Adrenal gland (tissue), 12 donors: ENCODE results near the gene RGS4. TPM values are rescaled to one million over a fixed set of nuclear protein-coding genes. Genes with fewer than 3 reads are reported as not detected.

Source experiments
- DNase-seq, 7 donors: peaks; one replicate each; pipeline ENCODE4 v3.0.0-alpha.2; 2019 to 2020
- H3K27ac ChIP-seq, 5 donors: fragments of 200-600 bp; sonication (generic) in 4 of 5; 1 replicate in 3 of 5; 2 replicates in 2 of 5; pipeline versions ENCODE4 v1.5.1 to v1.8.0; 2016 to 2020; ENCODE audit warnings: mild to moderate bottlenecking in 1 of 5
- H3K27me3 ChIP-seq: fragments of 200-600 bp; 2 replicates; pipeline ENCODE4 v1.8.0; 2021
- H3K36me3 ChIP-seq, 2 donors: fragments of 200-600 bp; replicated peaks in 1 of 2; 1 replicate in 1 of 2; 2 replicates in 1 of 2; pipeline versions ENCODE4 v1.5.1 to v1.8.0; 2018 to 2022
- H3K4me1 ChIP-seq, 2 donors: fragments of 200-600 bp; replicated peaks in 1 of 2; 1 replicate in 1 of 2; 2 replicates in 1 of 2; pipeline versions ENCODE4 v1.5.1 to v1.8.0; 2018 to 2021
- H3K4me3 ChIP-seq, 4 donors: fragments of 200-600 bp; sonication (generic) in 3 of 4; one replicate each; pipeline ENCODE4 v1.5.1; 2016 to 2018
- H3K9me3 ChIP-seq, 3 donors: fragments of 200-600 bp; sonication (generic) in 1 of 3; replicated peaks in 1 of 3; 1 replicate in 2 of 3; 2 replicates in 1 of 3; pipeline versions ENCODE4 v1.5.1 to v1.8.0; 2016 to 2021
- CTCF ChIP-seq, 6 experiments: fragments of 450-650 bp in 4 of 6; fragments of 200-600 bp in 2 of 6; sonication (generic) in 1 of 6; IDR thresholded peaks; 1 replicate in 5 of 6; 2 replicates in 1 of 6; pipeline versions ENCODE4 v1.5.1 to v1.8.0; 2016 to 2021; ENCODE audit warnings: antibody characterized with exemption in 6 of 6, mild to moderate bottlenecking in 2 of 6, moderate library complexity in 1 of 6
- POLR2A ChIP-seq, 2 donors: fragments of 450-650 bp; IDR thresholded peaks; one replicate each; pipeline ENCODE4 v1.6.1; 2017; ENCODE audit warnings: antibody characterized with exemption in 2 of 2, mild to moderate bottlenecking in 2 of 2, moderate library complexity in 1 of 2
- WGBS, 4 donors: extraction: QIAGEN DNeasy Blood & Tissue Kit in 2 of 4; methylation state at CpG; one replicate each; pipeline versions ENCODE4 v1.1.5 to v1.1.7; 2013 to 2017; 5-methylcytosine and 5-hydroxymethylcytosine counted together
- intact Hi-C, 2 donors: fragments of 100-400 bp; cut with DNase I; formaldehyde crosslinking; loops; one replicate each; pipeline versions ENCODE4 v1.14.1 to v1.15.0; 2022 to 2023
- polyA plus RNA-seq, 3 donors: library from polyadenylated mRNA; stranded (reverse); fragments of 200-250 nt in 2 of 3; fragments of 350-450 nt in 1 of 3; fragmentation: Illumina TruSeq in 1 of 3; extraction: RNeasy Lipid Tissue Mini Kit (QIAGEN cat#74804) in 1 of 3; gene quantifications; one replicate each; pipeline ENCODE4 v1.2.3, GENCODE V29; 2013 to 2014
- total RNA-seq, 9 donors: library from RNA; depleted of rRNA in 4 of 9; stranded (reverse); fragments of >200 nt in 4 of 9; fragments of 120-200 nt in 1 of 9; fragmentation: NEBNext Ultra II Directional in 1 of 9; extraction: Animal tissue kit (Norgen Biotek cat#: 25700) in 1 of 9; gene quantifications; one replicate each; pipeline versions ENCODE4 v1.1.0 to v1.2.4, GENCODE V29; 2013 to 2023
- donor health status: healthy with polysubstance abuse.
- donor health status: Bipolar disorder and iron deficiency.
- donor health status: DM: yes; HTN: yes; CAD: no.
- donor health status: DM: no; HTN: no; CAD: no.
- donor health status: DM: no; HTN: no; CAD: no.
- donor health status: DM: yes; HTN: yes; CAD: no.

The RGS4 gene
- total and polyA plus RNA-seq, 12 donors: 2.2 to 48.5 (median 12.4) TPM

- no peaks in the 10 kb centered on the region for H3K36me3 ChIP-seq
- no peaks in the 10 kb centered on the region for H3K27me3 ChIP-seq
- no peak overlapping the region for H3K4me3 ChIP-seq
- H3K4me1 ChIP-seq: no peaks in the 10 kb centered on the region
- no peaks in the 10 kb centered on the region for H3K9me3 ChIP-seq
- TF ChIP-seq CTCF (IDR thresholded peaks at IDR 0.05) (no peak), POLR2A (IDR thresholded peaks at IDR 0.05) (no peak)
- intact Hi-C loops: no loop called here
- DNase-seq: no peak
- H3K27ac ChIP-seq: no peak overlapping the region
Observed at GRCh38 chr1:163050496-163050895, 18.7 kb upstream of the RGS4 start.

GRCh38 chr1:163054181-163054591, 15.0 kb upstream of the RGS4 start:
- intact Hi-C loops: no loop called here
- Histone ChIP-seq H3K27me3 (no peaks in the 10 kb centered on the region), H3K4me1 (no peaks in the 10 kb centered on the region), H3K36me3 (no peaks in the 10 kb centered on the region), H3K9me3 (no peaks in the 10 kb centered on the region), H3K27ac (no peak overlapping the region), H3K4me3 (no peak overlapping the region)
- WGBS, 4 donors: 45 to 70% (median 57%) methylated on average over 2 of the region's 2 CpGs
- no peak for DNase-seq
- TF ChIP-seq POLR2A (IDR thresholded peaks at IDR 0.05): no peak
- no peak for TF ChIP-seq CTCF (IDR thresholded peaks at IDR 0.05)

DNA sequence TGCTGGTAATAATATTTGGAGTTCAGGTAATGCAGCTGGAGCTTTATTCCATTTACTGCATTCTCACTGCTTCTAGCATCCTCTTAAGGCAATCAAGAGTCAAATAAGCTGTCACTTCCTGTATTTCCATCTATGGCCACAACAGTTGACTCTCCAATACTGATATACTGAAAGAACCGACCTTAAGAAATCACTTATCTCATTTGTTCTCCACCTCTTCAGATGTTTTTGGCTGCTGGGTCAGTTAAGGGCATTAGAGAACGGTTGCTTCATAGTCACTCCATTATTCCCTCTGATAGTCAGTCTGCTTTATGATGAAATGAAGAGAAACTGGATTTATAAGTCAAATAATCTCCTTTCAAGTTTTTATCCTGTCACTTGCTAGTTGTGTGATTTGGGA, 14.2 kb upstream of the RGS4 start:
- no peak overlapping the region for H3K4me3 ChIP-seq
- no peak for DNase-seq
- no peaks in the 10 kb centered on the region for H3K9me3 ChIP-seq
- no peaks in the 10 kb centered on the region for H3K4me1 ChIP-seq
- H3K36me3 ChIP-seq: no peaks in the 10 kb centered on the region
- no peaks in the 10 kb centered on the region for H3K27me3 ChIP-seq
- WGBS, 4 donors: 40 to 43% (median 42%) methylated on average over 2 of the region's 2 CpGs
- TF ChIP-seq CTCF (IDR thresholded peaks at IDR 0.05): no peak
- TF ChIP-seq POLR2A (IDR thresholded peaks at IDR 0.05): no peak
- intact Hi-C loops: no loop called here
- no peak overlapping the region for H3K27ac ChIP-seq

DNA sequence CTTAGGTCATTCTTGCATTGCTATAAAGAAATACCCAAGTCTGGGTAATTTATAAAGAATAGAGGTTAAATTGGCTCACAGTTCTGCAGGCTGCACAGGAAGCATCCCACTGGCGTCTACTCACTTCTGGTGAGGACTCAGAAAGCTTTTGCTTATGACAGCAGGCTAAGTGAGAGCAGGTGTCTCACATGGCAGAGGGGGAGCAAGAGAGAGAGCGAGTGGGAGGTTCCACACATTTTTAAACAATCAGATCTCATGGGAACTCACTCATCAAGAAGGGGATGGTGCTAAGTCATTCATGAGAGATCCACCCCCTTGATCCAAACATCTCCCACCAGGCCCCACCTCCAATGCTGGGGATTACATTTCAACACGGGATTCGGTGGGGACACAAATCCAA, 13.6 kb upstream of the RGS4 start:
- 70 to 87% (median 80%) methylated on average over 4 of the region's 4 CpGs for WGBS, 4 donors

More for the DNA sequence above, 13.6 kb upstream of the RGS4 start:
- Histone ChIP-seq H3K36me3 (no peaks in the 10 kb centered on the region), H3K27me3 (no peaks in the 10 kb centered on the region), H3K4me1 (no peaks in the 10 kb centered on the region), H3K4me3 (no peak overlapping the region), H3K27ac (no peak overlapping the region), H3K9me3 (no peaks in the 10 kb centered on the region)
- TF ChIP-seq POLR2A (IDR thresholded peaks at IDR 0.05) (no peak), CTCF (IDR thresholded peaks at IDR 0.05) (no peak)
- DNase-seq: no peak
- intact Hi-C loops: no loop called here
